Measurements from ENCODE around the gene KLK7.
"Not testable (repeated sequence)": the region's sequence is repeated elsewhere in the genome, so short reads cannot be mapped to it uniquely, and the experiment has no call there.

KLK7 gene

DNA sequence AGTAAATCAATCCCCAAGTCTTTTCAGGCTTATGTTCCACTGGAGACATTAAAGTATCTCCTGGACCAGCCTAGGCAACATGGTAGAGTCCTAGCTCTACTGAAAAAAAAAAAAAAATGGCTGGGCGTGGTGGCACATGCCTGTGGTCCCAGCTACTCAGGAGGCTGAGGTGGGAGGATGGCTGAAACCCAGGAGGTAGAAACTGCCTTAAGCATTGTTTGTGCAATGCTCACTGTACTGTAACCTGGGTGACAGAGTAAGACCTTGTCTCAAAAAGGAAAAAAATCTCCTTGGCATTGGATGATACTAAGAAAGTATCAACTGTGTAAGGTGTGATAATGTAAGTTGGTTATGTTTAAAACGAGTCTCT is 8.9 kb upstream of the KLK7 start:
- no peak for TF ChIP-seq Cebpa-rat (IDR thresholded peaks at IDR 0.05)
- Histone ChIP-seq H3K36me3 (no peaks in the 10 kb centered on the region), H3K9me3 (replicated peaks in 1 of 11) (peaks cover 0 to 11% (median 6%) of the 10 kb centered on the region in 11 experiments; a peak in 12 of 22 replicates), H3K4me2 (no peak overlapping the region), H3K4me3 (no peak overlapping the region), H3K27me3 (no peaks in the 10 kb centered on the region), H3K27ac (no peak overlapping the region), H3K4me1 (no peaks in the 10 kb centered on the region), H4K20me1 (no peaks in the 10 kb centered on the region), H3K9ac (no peak overlapping the region)

DNA sequence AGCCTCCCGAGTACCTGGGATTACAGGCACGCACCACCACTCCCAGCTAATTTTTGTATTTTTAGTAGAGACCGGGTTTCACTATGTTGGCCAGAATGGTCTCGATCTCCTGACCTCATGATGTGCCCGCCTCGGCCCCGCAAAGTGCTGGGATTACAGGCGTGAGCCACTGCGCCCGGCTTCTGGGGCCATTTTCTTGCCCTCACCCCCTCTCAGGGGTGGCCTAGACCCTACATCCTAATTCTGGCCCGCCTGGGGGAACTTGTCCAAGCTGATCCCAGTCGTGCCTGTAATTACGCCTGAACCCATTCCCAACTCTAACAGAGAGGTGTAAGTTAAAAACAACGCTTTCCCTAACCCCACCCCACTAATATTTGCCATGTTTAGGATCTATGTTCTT is 699 bp upstream of the KLK7 start:
- not testable (repeated sequence) for H4K20me1 ChIP-seq; H3K4me1 ChIP-seq; H3K9ac ChIP-seq; H3K9me3 ChIP-seq (replicated peaks in 1 of 11); H3K27ac ChIP-seq; H3K36me3 ChIP-seq; H3K4me3 ChIP-seq; H3K4me2 ChIP-seq
- peaks cover 0 to 16% (median 0%) of the 10 kb centered on the region in 11 experiments; a peak in 3 of 22 replicates for H3K27me3 ChIP-seq

DNA sequence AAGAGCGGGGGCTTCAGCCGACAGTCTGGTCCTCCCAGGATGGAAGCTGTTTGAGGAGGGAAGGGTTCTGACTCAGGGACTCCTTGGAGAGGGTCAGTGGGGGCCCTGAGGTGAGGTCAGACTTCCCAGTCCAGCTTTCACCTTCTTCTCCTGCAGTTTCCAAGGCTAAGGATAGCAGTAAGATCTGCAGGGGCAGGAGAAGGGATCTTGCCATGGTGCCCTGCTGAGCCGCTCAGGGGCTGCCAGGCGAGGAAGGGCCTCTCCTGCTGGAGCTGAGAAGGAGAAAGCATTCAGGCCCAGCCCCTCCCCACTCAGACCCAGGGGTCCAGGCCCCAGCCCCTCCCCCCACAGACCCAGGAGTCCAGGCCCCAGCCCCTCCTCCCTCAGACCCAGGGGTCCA is 1.5 kb downstream of the KLK7 start:
- no peaks in the 10 kb centered on the region for H3K4me1 ChIP-seq
- peaks cover 0 to 16% (median 0%) of the 10 kb centered on the region in 11 experiments; a peak in 3 of 22 replicates for H3K27me3 ChIP-seq
- no peak overlapping the region for H3K4me3 ChIP-seq
- no peak for TF ChIP-seq Cebpa-rat (IDR thresholded peaks at IDR 0.05)
- H3K9me3 ChIP-seq (replicated peaks in 1 of 11), result no peaks in the 10 kb centered on the region
- no peak overlapping the region for H3K4me2 ChIP-seq
- H3K9ac ChIP-seq, result no peak overlapping the region
- H3K27ac ChIP-seq, result no peak overlapping the region
- no peaks in the 10 kb centered on the region for H4K20me1 ChIP-seq
- no peaks in the 10 kb centered on the region for H3K36me3 ChIP-seq

DNA sequence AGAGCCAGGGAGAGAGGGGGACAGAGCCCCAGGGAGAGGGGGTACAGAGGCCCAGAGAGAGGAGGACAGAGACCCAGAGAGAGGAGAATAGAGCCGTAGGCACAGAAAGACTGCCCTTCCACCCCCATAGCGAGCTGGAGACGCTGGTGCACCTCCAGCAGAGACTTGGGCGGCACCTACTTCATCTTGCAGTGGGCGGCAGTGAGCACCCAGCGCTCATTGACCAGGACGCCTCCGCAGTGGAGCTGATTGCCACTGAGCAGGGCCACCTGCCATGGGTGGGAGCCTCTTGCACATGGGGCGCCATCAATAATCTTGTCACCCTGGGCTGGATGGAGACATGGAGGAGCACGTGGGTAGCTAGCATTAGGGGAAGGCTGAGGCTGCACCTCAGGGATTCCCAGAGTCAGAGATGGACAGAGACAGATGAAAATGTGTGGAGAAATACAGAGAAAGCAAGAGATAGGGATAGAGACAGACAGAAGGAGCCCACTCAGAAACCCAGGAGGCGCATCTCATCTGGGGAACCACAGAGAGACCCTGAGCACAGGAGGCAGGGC is 2.0 kb downstream of the KLK7 start:
- H3K9me3 ChIP-seq (replicated peaks in 1 of 11), result no peaks in the 10 kb centered on the region

DNA sequence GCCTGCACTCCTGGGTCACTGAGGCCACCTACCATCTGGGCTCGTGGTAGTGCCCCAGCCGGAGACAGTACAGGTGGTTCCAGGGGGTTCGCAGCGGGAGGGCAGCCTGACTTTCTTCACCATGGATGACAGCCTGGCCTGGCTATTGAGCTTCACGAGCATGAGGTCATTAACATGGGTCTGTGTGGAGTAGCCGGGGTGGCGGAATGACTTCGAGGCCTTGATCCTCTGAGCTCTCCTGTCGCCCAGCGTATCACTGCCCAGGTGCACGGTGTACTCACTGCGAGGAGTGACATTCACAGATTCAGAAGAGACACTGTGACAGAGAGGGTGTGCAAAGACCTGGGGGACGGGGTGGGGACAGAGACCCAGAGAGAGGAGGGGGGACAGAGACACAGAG is 3.5 kb downstream of the KLK7 start:
- Histone ChIP-seq H4K20me1 (no peaks in the 10 kb centered on the region), H3K9me3 (replicated peaks in 1 of 11) (no peaks in the 10 kb centered on the region), H3K4me1 (no peaks in the 10 kb centered on the region), H3K27ac (no peak overlapping the region), H3K36me3 (no peaks in the 10 kb centered on the region), H3K9ac (no peak overlapping the region), H3K27me3 (peaks cover 0 to 16% (median 0%) of the 10 kb centered on the region in 11 experiments; a peak in 3 of 22 replicates), H3K4me2 (no peak overlapping the region), H3K4me3 (no peak overlapping the region)
- TF ChIP-seq Cebpa-rat (IDR thresholded peaks at IDR 0.05), result no peak

More for the DNA sequence above, 2.0 kb downstream of the KLK7 start:
- H3K27ac ChIP-seq, result no peak overlapping the region
- H3K27me3 ChIP-seq, result peaks cover 0 to 16% (median 0%) of the 10 kb centered on the region in 11 experiments; a peak in 3 of 22 replicates
- H4K20me1 ChIP-seq, result no peaks in the 10 kb centered on the region
- no peak overlapping the region for H3K9ac ChIP-seq
- no peak overlapping the region for H3K4me2 ChIP-seq
- no peak overlapping the region for H3K4me3 ChIP-seq
- H3K4me1 ChIP-seq, result no peaks in the 10 kb centered on the region
- TF ChIP-seq Cebpa-rat (IDR thresholded peaks at IDR 0.05), result no peak
- H3K36me3 ChIP-seq, result no peaks in the 10 kb centered on the region

DNA sequence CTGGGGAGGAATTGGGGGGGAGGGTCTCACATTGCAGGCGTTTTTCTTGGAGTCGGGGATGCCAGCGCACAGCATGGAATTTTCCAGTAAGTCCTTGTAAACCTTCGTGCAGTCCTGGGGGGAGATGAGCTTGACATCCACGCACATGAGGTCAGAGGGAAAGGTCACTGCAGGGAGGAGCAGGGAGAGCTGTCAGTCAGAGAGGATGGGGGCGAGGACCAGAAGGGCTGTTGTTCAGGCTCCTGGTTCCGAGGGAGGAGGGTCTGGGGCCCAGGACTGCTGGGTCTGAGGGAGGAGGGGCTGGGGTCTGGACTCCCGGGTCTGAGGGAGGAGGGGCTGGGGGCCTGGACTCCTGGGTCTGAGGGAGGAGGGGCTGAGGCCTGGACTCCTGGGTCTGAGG is 4.0 kb downstream of the KLK7 start:
- Histone ChIP-seq H3K27me3 (peaks cover 0 to 16% (median 0%) of the 10 kb centered on the region in 11 experiments; a peak in 3 of 22 replicates), H3K4me3 (no peak overlapping the region)

DNA sequence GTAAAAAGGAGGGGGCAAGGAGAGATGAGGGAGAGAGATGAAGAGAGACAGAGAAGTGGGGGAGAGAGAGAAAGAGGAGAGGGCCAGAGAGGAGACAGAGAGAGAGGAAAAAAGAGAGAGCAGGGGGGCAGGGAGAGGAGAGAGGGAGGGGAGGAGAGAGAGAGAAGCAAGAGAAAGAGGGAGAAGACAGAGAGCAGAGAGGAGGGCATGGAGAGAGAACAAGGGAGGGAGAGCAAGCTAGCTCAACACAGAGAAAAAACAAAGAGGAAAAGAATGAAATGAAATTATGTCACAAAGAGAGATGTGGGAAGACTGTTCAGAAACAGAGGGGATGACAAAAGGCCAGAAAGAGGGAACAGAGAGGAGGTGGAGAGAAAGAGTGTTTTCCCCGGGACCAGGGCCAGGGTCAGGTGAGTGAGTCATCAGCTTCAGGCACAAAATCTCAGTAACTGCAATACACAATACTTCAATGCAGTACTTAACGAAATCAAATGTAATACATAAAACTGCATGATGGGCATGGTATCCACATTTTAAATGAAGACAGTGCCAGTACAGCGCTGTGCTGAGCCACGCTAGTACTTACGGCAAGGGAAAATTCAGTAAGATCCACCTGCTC is 4.8 kb downstream of the KLK7 start:
- Histone ChIP-seq H3K9me3 (replicated peaks in 1 of 11) (no peaks in the 10 kb centered on the region), H3K27me3 (peaks cover 0 to 15% (median 0%) of the 10 kb centered on the region in 11 experiments; a peak in 3 of 22 replicates), H3K27ac (no peak overlapping the region), H3K4me3 (no peak overlapping the region), H3K36me3 (no peaks in the 10 kb centered on the region), H3K4me1 (no peaks in the 10 kb centered on the region), H3K9ac (no peak overlapping the region), H3K4me2 (no peak overlapping the region), H4K20me1 (no peaks in the 10 kb centered on the region)
- no peak for TF ChIP-seq Cebpa-rat (IDR thresholded peaks at IDR 0.05)

More for the DNA sequence above, 4.0 kb downstream of the KLK7 start:
- Histone ChIP-seq H3K4me2 (no peak overlapping the region), H3K4me1 (no peaks in the 10 kb centered on the region), H4K20me1 (no peaks in the 10 kb centered on the region), H3K9ac (no peak overlapping the region), H3K9me3 (replicated peaks in 1 of 11) (no peaks in the 10 kb centered on the region), H3K36me3 (no peaks in the 10 kb centered on the region), H3K27ac (no peak overlapping the region)
- TF ChIP-seq Cebpa-rat (IDR thresholded peaks at IDR 0.05), result no peak

DNA sequence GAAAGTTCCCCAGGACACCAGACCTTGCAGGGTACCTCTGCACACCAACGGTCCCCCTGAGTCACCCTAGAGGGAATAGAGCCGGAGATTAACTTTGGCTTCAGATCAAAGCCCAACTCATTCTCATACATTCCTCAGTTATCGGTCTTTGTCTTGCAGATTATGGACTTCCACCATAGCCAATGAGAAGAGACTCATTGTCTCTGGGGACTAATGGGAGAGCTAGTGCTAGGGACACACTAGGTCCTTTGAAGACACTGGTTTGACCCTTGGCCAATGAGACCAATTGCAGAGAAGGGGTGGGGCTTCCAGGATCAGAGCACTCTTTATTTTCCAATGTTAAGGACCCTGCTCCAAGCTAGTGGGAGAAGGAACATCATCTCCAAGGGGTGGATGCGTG is 6.1 kb downstream of the KLK7 start:
- Histone ChIP-seq H3K36me3 (no peaks in the 10 kb centered on the region), H3K4me3 (no peak overlapping the region), H3K4me1 (no peaks in the 10 kb centered on the region), H3K27ac (no peak overlapping the region), H3K9ac (no peak overlapping the region), H3K9me3 (replicated peaks in 1 of 11) (no peaks in the 10 kb centered on the region), H3K4me2 (no peak overlapping the region), H4K20me1 (no peaks in the 10 kb centered on the region), H3K27me3 (peaks cover 0 to 11% (median 0%) of the 10 kb centered on the region in 11 experiments; a peak in 1 of 22 replicates)
- TF ChIP-seq Cebpa-rat (IDR thresholded peaks at IDR 0.05), result no peak

DNA sequence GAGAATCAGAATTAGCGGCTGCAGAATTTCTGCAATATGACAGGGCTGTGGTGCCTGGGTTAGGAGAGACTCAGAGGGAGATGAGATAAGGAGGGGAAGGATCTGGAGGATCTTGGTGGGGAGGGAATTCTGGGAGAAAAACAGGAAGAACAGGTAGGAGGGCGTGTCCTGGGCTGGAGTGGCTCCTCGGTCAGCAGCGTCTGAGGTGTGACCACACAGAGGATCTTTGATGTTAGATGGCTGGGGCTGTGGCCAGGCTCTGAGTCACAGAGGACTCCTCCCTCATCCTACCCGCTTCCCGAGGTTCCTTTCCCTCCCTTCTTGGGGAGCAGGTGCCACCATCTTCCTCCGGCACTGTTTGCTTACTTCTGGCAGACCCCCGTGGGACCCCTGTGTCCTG is 8.0 kb downstream of the KLK7 start:
- TF ChIP-seq Cebpa-rat (IDR thresholded peaks at IDR 0.05), result no peak
- H3K9ac ChIP-seq, result no peak overlapping the region
- no peaks in the 10 kb centered on the region for H3K4me1 ChIP-seq
- no peak overlapping the region for H3K4me2 ChIP-seq
- H3K27me3 ChIP-seq, result peaks cover 0 to 5% (median 0%) of the 10 kb centered on the region in 11 experiments; a peak in 1 of 22 replicates
- H3K4me3 ChIP-seq, result no peak overlapping the region
- H4K20me1 ChIP-seq, result no peaks in the 10 kb centered on the region
- H3K36me3 ChIP-seq, result no peaks in the 10 kb centered on the region
- H3K27ac ChIP-seq, result no peak overlapping the region
- H3K9me3 ChIP-seq (replicated peaks in 1 of 11), result no peaks in the 10 kb centered on the region

All from BLaER1 treated with 17β-estradiol and CSF1 and Interleukin-3, amounts not matched to agents 10 nM and 100 nM (cell line).